Measurements from ENCODE around the gene RBPMS2.

Gene RBPMS2

GRCh38 chr15:64739156-64739555 is 36.2 kb downstream of the RBPMS2 start:
- CTCF ChIA-PET = interaction anchor here (1.1 to 18.0 kb wide), 3 partner anchors 11 to 69 kb away, joined by 3 to 300 read pairs (median 5); no protein-coding TSS in a partner anchor
- no peak for TF ChIP-seq CTCF (IDR thresholded peaks at IDR 0.05; ENCODE audit: control extremely low read depth, extremely low read depth, low read depth, missing control alignments)
- no peak for DNase-seq (ENCODE audit: extremely low spot score)
- POLR2A ChIA-PET = no interaction called here

GRCh38 chr15:64738226-64739095 is 36.9 kb downstream of the RBPMS2 start:
- CTCF ChIA-PET = interaction anchor here (1.1 to 18.0 kb wide), 4 partner anchors 11 to 70 kb away, joined by 3 to 300 read pairs (median 8); no protein-coding TSS in a partner anchor

GRCh38 chr15:64732156-64732860 is 43.1 kb downstream of the RBPMS2 start:
- no peak for DNase-seq (ENCODE audit: extremely low spot score)
- ChIA-PET CTCF (interaction anchor here (0.6 to 18.0 kb wide), 24 partner anchors 10 to 346 kb away, joined by 3 to 300 read pairs (median 4); no protein-coding TSS in a partner anchor), POLR2A (no interaction called here)
- no peak for TF ChIP-seq CTCF (IDR thresholded peaks at IDR 0.05; ENCODE audit: control extremely low read depth, extremely low read depth, low read depth, missing control alignments)

More at GRCh38 chr15:64738226-64739095, 36.9 kb downstream of the RBPMS2 start:
- TF ChIP-seq CTCF (IDR thresholded peaks at IDR 0.05; ENCODE audit: control extremely low read depth, extremely low read depth, low read depth, missing control alignments) = no peak
- no peak for DNase-seq (ENCODE audit: extremely low spot score)
- POLR2A ChIA-PET = no interaction called here

- DNase-seq (ENCODE audit: extremely low spot score) = no peak
- POLR2A ChIA-PET = no interaction called here
- no peak for TF ChIP-seq CTCF (IDR thresholded peaks at IDR 0.05; ENCODE audit: control extremely low read depth, extremely low read depth, low read depth, missing control alignments)
- CTCF ChIA-PET = interaction anchor here (1.0 to 18.0 kb wide), 26 partner anchors 10 to 653 kb away, joined by 3 to 300 read pairs (median 4); partner anchors contain the start of gene PARP16
These were observed 43.6 kb downstream of the RBPMS2 start for GRCh38 chr15:64731805-64732151.

- CTCF ChIA-PET = interaction anchor here (0.7 to 18.0 kb wide), 35 partner anchors 11 to 654 kb away, joined by 3 to 300 read pairs (median 4); partner anchors contain the start of gene PARP16
- peak; percentile 86 for TF ChIP-seq CTCF (IDR thresholded peaks at IDR 0.05; ENCODE audit: control extremely low read depth, extremely low read depth, low read depth, missing control alignments)
- peak; percentile 80 for DNase-seq (ENCODE audit: extremely low spot score)
- POLR2A ChIA-PET = interaction anchor here (0.6 kb wide), 1 partner anchor 573 kb away, joined by 3 read pairs; the partner anchor contains the start of gene RNU5B-1
These were observed 44.2 kb downstream of the RBPMS2 start for GRCh38 chr15:64731012-64731804.

Measured in GM10248 (cell line).